ENCODE measurements around the gene CDKAL1. TPM values are rescaled to one million over a fixed set of nuclear protein-coding genes. Genes with fewer than 3 reads are reported as not detected.

The CDKAL1 gene
- total RNA-seq, 2 donors from 2014 or later: 23.5 to 26.4 TPM

GRCh38 chr6:21264288-21265033, 730.2 kb downstream of the CDKAL1 start:
- Histone ChIP-seq H3K9me3 (ENCODE audit: control insufficient read depth, low read length) (no peaks in the 10 kb centered on the region), H3K4me1 (ENCODE audit: control insufficient read depth, insufficient read depth, low read length) (no peaks in the 10 kb centered on the region), H3K27me3 (ENCODE audit: control insufficient read depth, insufficient read depth, low read length, poor library complexity, severe bottlenecking) (no peaks in the 10 kb centered on the region), H3K36me3 (ENCODE audit: control insufficient read depth, insufficient read depth, low read length) (no peaks in the 10 kb centered on the region), H3K27ac (ENCODE audit: low read depth, low read length) (no peak overlapping the region), H3K4me3 (ENCODE audit: low read length) (no peak overlapping the region), H3K9ac (ENCODE audit: extremely low read depth, low read length, poor library complexity, severe bottlenecking) (no peak overlapping the region)
- Mint-ChIP-seq H3K4me1 (peaks cover 21% of the 10 kb centered on the region), H3K27ac (no peak overlapping the region), H3K36me3 (ENCODE audit: low read depth) (no peaks in the 10 kb centered on the region), H3K9me3 (peaks cover 5% of the 10 kb centered on the region), H3K27me3 (ENCODE audit: insufficient read depth) (no peaks in the 10 kb centered on the region), H3K4me3 (no peak overlapping the region)
- no peak for TF ChIP-seq CTCF (conservative IDR thresholded peaks at IDR 0.05)
- DNase-seq: no peak
- 85 to 88% methylated on average over 7 to 10 of the region's 10 CpGs for WGBS, 2 experiments (ENCODE audit: insufficient coverage in 1 of 2, insufficient read length in 1 of 2)

- WGBS, 2 experiments (ENCODE audit: insufficient coverage in 1 of 2, insufficient read length in 1 of 2): 96 to 100% methylated on average over 2 to 4 of the region's 4 CpGs
- H3K4me3 ChIP-seq (ENCODE audit: low read length): no peak overlapping the region
- H3K9me3 ChIP-seq (ENCODE audit: control insufficient read depth, low read length): no peaks in the 10 kb centered on the region
- no peak overlapping the region for H3K27ac ChIP-seq (ENCODE audit: low read depth, low read length)
- Mint-ChIP-seq H3K4me1 (peaks cover 18% of the 10 kb centered on the region), H3K27me3 (ENCODE audit: insufficient read depth) (no peaks in the 10 kb centered on the region), H3K9me3 (peaks cover 5% of the 10 kb centered on the region), H3K36me3 (ENCODE audit: low read depth) (no peaks in the 10 kb centered on the region), H3K4me3 (no peak overlapping the region), H3K27ac (no peak overlapping the region)
- H3K27me3 ChIP-seq (ENCODE audit: control insufficient read depth, insufficient read depth, low read length, poor library complexity, severe bottlenecking): no peaks in the 10 kb centered on the region
- H3K36me3 ChIP-seq (ENCODE audit: control insufficient read depth, insufficient read depth, low read length): no peaks in the 10 kb centered on the region
- no peak for DNase-seq
- no peak overlapping the region for H3K9ac ChIP-seq (ENCODE audit: extremely low read depth, low read length, poor library complexity, severe bottlenecking)
- no peak for TF ChIP-seq CTCF (conservative IDR thresholded peaks at IDR 0.05)
- H3K4me1 ChIP-seq (ENCODE audit: control insufficient read depth, insufficient read depth, low read length): no peaks in the 10 kb centered on the region
Measured at GRCh38 chr6:21265034-21265729, 730.9 kb downstream of the CDKAL1 start.

- Mint-ChIP-seq H3K4me1 (peaks cover 22% of the 10 kb centered on the region), H3K27me3 (ENCODE audit: insufficient read depth) (no peaks in the 10 kb centered on the region), H3K9me3 (peaks cover 5% of the 10 kb centered on the region), H3K27ac (no peak overlapping the region), H3K4me3 (no peak overlapping the region), H3K36me3 (ENCODE audit: low read depth) (no peaks in the 10 kb centered on the region)
- DNase-seq: no peak
- H3K27me3 ChIP-seq (ENCODE audit: control insufficient read depth, insufficient read depth, low read length, poor library complexity, severe bottlenecking): no peaks in the 10 kb centered on the region
- no peak overlapping the region for H3K27ac ChIP-seq (ENCODE audit: low read depth, low read length)
- no peaks in the 10 kb centered on the region for H3K9me3 ChIP-seq (ENCODE audit: control insufficient read depth, low read length)
- no peak overlapping the region for H3K4me3 ChIP-seq (ENCODE audit: low read length)
- no peaks in the 10 kb centered on the region for H3K4me1 ChIP-seq (ENCODE audit: control insufficient read depth, insufficient read depth, low read length)
- no peak overlapping the region for H3K9ac ChIP-seq (ENCODE audit: extremely low read depth, low read length, poor library complexity, severe bottlenecking)
- WGBS, 2 experiments (ENCODE audit: insufficient coverage in 1 of 2, insufficient read length in 1 of 2): 91 to 100% methylated on average over 2 of the region's 2 CpGs
- no peak for TF ChIP-seq CTCF (conservative IDR thresholded peaks at IDR 0.05)
- H3K36me3 ChIP-seq (ENCODE audit: control insufficient read depth, insufficient read depth, low read length): no peaks in the 10 kb centered on the region
Measured at GRCh38 chr6:21265730-21266044, 731.4 kb downstream of the CDKAL1 start.

All from endodermal cell (in vitro differentiated cells).